ENCODE measurements around the gene FOXF2. TPM values are rescaled to one million over a fixed set of nuclear protein-coding genes. Genes with fewer than 3 reads are reported as not detected.

Gene FOXF2
- total RNA-seq, 1 experiment from 2014 or later: 1.1 TPM

Other genes with a start within 250 kb of the FOXF2 start
- gene FOXQ1, start 77.5 kb upstream of the FOXF2 start, total RNA-seq (2014; rRNA removed; shearing (Covaris generic)): not detected in 2 replicates
- gene FOXC1, start 220.3 kb downstream of the FOXF2 start, total RNA-seq (2014; rRNA removed; shearing (Covaris generic)): 1.7 and 2.0 TPM in 2 replicates